HepG2 (cell line): ENCODE data around the gene ZMIZ1. TPM values are rescaled to one million over a fixed set of nuclear protein-coding genes. Genes with fewer than 3 reads are reported as not detected.

Experiments
- BCL6 ChIP-seq: IDR thresholded peaks from 2 replicates; pipeline ENCODE4 v1.6.1; 2016; ENCODE audit warnings: missing genetic modification reagents, missing compliant biosample characterization
- GATAD2A ChIP-seq: IDR thresholded peaks from 2 replicates; pipeline ENCODE4 v1.6.1; 2016
- HOXA3 ChIP-seq: sonication (generic); formaldehyde crosslinking; IDR thresholded peaks from 2 replicates; pipeline ENCODE4 v1.5.0; 2020; ENCODE audit warnings: missing genetic modification reagents
- NRL ChIP-seq: sonication (generic); formaldehyde crosslinking; IDR thresholded peaks from 2 replicates; pipeline ENCODE4 v1.5.0; 2020; ENCODE audit warnings: missing genetic modification reagents, mild to moderate bottlenecking, moderate library complexity, borderline replicate concordance
- PBX3 ChIP-seq: sonication (generic); formaldehyde crosslinking; IDR thresholded peaks from 2 replicates; pipeline ENCODE4 v1.8.1; 2023; ENCODE audit warnings: missing genetic modification reagents, inconsistent platforms, borderline replicate concordance
- SSRP1 ChIP-seq: IDR thresholded peaks from 2 replicates; pipeline ENCODE4 v1.6.1; 2016; ENCODE audit warnings: control low read depth
- STAT5B ChIP-seq: sonication (generic); formaldehyde crosslinking; IDR thresholded peaks from 2 replicates; pipeline ENCODE4 v1.4.0; 2020; ENCODE audit warnings: missing genetic modification reagents
- TAF15 ChIP-seq: fragments of 200-400 bp; formaldehyde crosslinking; IDR thresholded peaks from one replicate; pipeline ENCODE4 v1.6.1; 2018; ENCODE audit warnings: mild to moderate bottlenecking, low read depth, low read length; ENCODE audit not compliant: poor library complexity, severe bottlenecking
- ZBTB1 ChIP-seq: sonication (generic); formaldehyde crosslinking; IDR thresholded peaks from 2 replicates; pipeline ENCODE4 v1.4.0; 2020; ENCODE audit warnings: missing genetic modification reagents, borderline replicate concordance
- ZNF263 ChIP-seq: sonication (generic); formaldehyde crosslinking; IDR thresholded peaks from 2 replicates; pipeline ENCODE4 v1.4.0; 2020; ENCODE audit warnings: missing genetic modification reagents
- ZNF407 ChIP-seq: sonication (generic); formaldehyde crosslinking; IDR thresholded peaks from one replicate; pipeline ENCODE4 v1.5.1; 2020; ENCODE audit warnings: mild to moderate bottlenecking, missing genetic modification reagents; ENCODE audit errors: not compliant biosample characterization
- ZNF432 ChIP-seq: sonication (generic); formaldehyde crosslinking; IDR thresholded peaks from 2 replicates; pipeline ENCODE4 v1.5.0; 2020; ENCODE audit warnings: missing genetic modification reagents, mild to moderate bottlenecking, borderline replicate concordance
- ZNF558 ChIP-seq: sonication (generic); formaldehyde crosslinking; IDR thresholded peaks from 2 replicates; pipeline ENCODE4 v1.9.0; 2022; ENCODE audit warnings: mild to moderate bottlenecking, missing genetic modification reagents, borderline replicate concordance
- ZNF704 ChIP-seq: sonication (generic); formaldehyde crosslinking; IDR thresholded peaks from 2 replicates; pipeline ENCODE4 v1.8.1; 2023; ENCODE audit warnings: mild to moderate bottlenecking, inconsistent platforms, moderate library complexity, missing genetic modification reagents, borderline replicate concordance
- polyA plus RNA-seq, 8 experiments: library from polyadenylated mRNA; depleted of rRNA in 3 of 8; stranded (reverse) in 7 of 8; unstranded in 1 of 8; fragments of >200 nt; fragmentation: Illumina TruSeq in 4 of 8; extraction: Trizol in 4 of 8; gene quantifications; 2 replicates each; pipeline versions ENCODE4 v1.2.1 to v1.2.3, GENCODE V29; 2011 to 2016; ENCODE audit warnings: low read depth in 4 of 8, missing spikeins in 1 of 8, mixed read lengths in 1 of 8; ENCODE audit not compliant: insufficient read depth in 1 of 8
- total RNA-seq, 5 experiments: library from RNA; depleted of rRNA; stranded (reverse); fragments of >200 nt; fragmentation: Illumina TruSeq; extraction: Trizol; gene quantifications; 2 replicates each; pipeline ENCODE4 v1.2.3, GENCODE V29; 2016; ENCODE audit warnings: low read depth in 1 of 5
- TF ChIP-seq, protein P1 (sequence below): IDR thresholded peaks from 2 replicates; pipeline ENCODE4 v1.6.1; 2016

ZMIZ1 gene
- total and polyA plus RNA-seq, 2 of the 13 experiments (the other 11 are each of a cell fraction or from before 2014, with no cell fraction given) = 5.3 to 10.2 TPM

GRCh38 chr10:79084012-79084971, 15.5 kb downstream of the ZMIZ1 start (continued):
- TF ChIP-seq ZNF407 (CRISPR knock-in tag) (peak; percentile 36), STAT5B (CRISPR knock-in tag) (no peak), ZBTB1 (CRISPR knock-in tag) (no peak), NRL (CRISPR knock-in tag) (no peak), ZNF263 (peak; percentile 70), PBX3 (no peak), ZNF558 (no peak), BCL6 (CRISPR knock-in tag) (peak; percentile 89), HOXA3 (CRISPR knock-in tag) (peak; percentile 68; the same call in 1 of the 2 replicates), TAF15 (no peak), ZNF432 (CRISPR knock-in tag) (no peak), ZNF704 (no peak), SSRP1 (CRISPR knock-in tag) (no peak), GATAD2A (peak; percentile 86)
- TF ChIP-seq, protein P1, sequence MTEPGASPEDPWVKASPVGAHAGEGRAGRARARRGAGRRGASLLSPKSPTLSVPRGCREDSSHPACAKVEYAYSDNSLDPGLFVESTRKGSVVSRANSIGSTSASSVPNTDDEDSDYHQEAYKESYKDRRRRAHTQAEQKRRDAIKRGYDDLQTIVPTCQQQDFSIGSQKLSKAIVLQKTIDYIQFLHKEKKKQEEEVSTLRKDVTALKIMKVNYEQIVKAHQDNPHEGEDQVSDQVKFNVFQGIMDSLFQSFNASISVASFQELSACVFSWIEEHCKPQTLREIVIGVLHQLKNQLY = 0 out of 2 replicates have a peak, but pooled peaks have one; percentile 6
